ENCODE results near the gene RRAGD.
"Not testable (repeated sequence)": the region's sequence is repeated elsewhere in the genome, so short reads cannot be mapped to it uniquely, and the experiment has no call there.

RRAGD gene

DNA sequence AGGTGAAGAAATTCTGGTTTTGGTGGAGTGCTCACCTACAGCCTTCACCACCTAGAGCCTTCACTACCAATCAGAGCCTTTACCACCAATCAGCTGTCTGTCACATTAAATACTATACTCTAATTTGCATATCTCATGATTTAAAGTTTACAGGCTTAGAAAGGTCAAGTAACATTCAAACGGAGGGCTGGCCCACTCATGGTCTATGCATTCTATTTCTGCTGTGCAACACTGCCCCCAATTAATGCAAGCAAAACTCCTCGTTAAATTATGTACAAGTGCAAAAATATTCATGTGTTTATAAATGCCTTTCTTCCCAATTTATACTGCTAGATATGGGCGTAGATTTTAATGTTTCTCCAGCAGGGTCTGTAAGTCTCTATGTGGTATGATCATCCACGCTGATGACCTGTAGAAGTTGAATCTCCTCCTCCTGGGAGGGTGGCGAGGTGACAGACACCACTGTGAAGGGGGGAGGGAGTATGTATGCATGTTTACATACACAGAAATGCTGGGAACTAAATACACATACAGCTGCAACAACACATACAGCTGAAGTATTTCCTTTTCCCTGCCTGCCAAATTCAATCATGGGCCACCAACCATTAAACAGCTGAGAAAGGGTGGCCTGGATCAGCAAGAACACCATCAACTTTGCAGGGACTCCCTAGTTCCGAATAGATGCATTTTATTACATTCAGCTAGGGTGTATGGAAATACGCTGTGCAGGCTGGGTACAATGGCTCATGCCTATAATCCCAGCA is 13.1 kb downstream of the RRAGD start:
- Mint-ChIP-seq H3K9me3 (no peaks in the 10 kb centered on the region), H3K4me3 (no peak overlapping the region), H3K4me1 (peaks cover 5% of the 10 kb centered on the region), H3K27ac (no peak overlapping the region), H3K36me3 (no peaks in the 10 kb centered on the region)
- ATAC-seq = no peak
- DNase-seq (ENCODE audit: low spot score in 2 of 2) = no peak

GRCh38 chr6:89397884-89398283 is 14.2 kb downstream of the RRAGD start:
- not testable (repeated sequence) for H3K4me1 Mint-ChIP-seq; DNase-seq (ENCODE audit: low spot score in 2 of 2); H3K27ac Mint-ChIP-seq; H3K4me3 Mint-ChIP-seq; H3K9me3 Mint-ChIP-seq; H3K36me3 Mint-ChIP-seq; ATAC-seq

- Mint-ChIP-seq H3K4me1 (no peaks in the 10 kb centered on the region), H3K4me3 (no peak overlapping the region), H3K36me3 (no peaks in the 10 kb centered on the region), H3K27ac (no peak overlapping the region), H3K9me3 (peaks cover 7% of the 10 kb centered on the region)
- ATAC-seq = no peak
- DNase-seq (ENCODE audit: low spot score in 2 of 2) = no peak
These were observed 18.4 kb downstream of the RRAGD start for GRCh38 chr6:89393659-89394058.

GRCh38 chr6:89392823-89393222 is 19.2 kb downstream of the RRAGD start:
- no peak for ATAC-seq
- Mint-ChIP-seq H3K27ac (no peak overlapping the region), H3K9me3 (peaks cover 7% of the 10 kb centered on the region), H3K36me3 (no peaks in the 10 kb centered on the region), H3K4me1 (no peaks in the 10 kb centered on the region), H3K4me3 (no peak overlapping the region)
- DNase-seq (ENCODE audit: low spot score in 2 of 2) = no peak

GRCh38 chr6:89388846-89389245 is 23.2 kb downstream of the RRAGD start:
- no peak overlapping the region for H3K4me3 Mint-ChIP-seq
- no peak overlapping the region for H3K27ac Mint-ChIP-seq
- H3K4me1 Mint-ChIP-seq = peaks cover 6% of the 10 kb centered on the region
- peaks cover 7% of the 10 kb centered on the region for H3K9me3 Mint-ChIP-seq
- H3K36me3 Mint-ChIP-seq = no peaks in the 10 kb centered on the region
- DNase-seq (ENCODE audit: low spot score in 2 of 2) (no peak), ATAC-seq (no peak)

- peaks cover 6% of the 10 kb centered on the region for H3K4me1 Mint-ChIP-seq
- no peak overlapping the region for H3K4me3 Mint-ChIP-seq
- no peaks in the 10 kb centered on the region for H3K9me3 Mint-ChIP-seq
- ATAC-seq = peak; percentile 51
- no peak for DNase-seq (ENCODE audit: low spot score in 2 of 2)
- no peak overlapping the region for H3K27ac Mint-ChIP-seq
- no peaks in the 10 kb centered on the region for H3K36me3 Mint-ChIP-seq
These were observed 24.4 kb downstream of the RRAGD start for GRCh38 chr6:89387516-89388201.

GRCh38 chr6:89386917-89387491 is 25.1 kb downstream of the RRAGD start:
- Mint-ChIP-seq H3K9me3 (no peaks in the 10 kb centered on the region), H3K4me3 (no peak overlapping the region), H3K4me1 (peaks cover 6% of the 10 kb centered on the region), H3K36me3 (no peaks in the 10 kb centered on the region), H3K27ac (no peak overlapping the region)
- no peak for DNase-seq (ENCODE audit: low spot score in 2 of 2)
- no peak for ATAC-seq

- no peaks in the 10 kb centered on the region for H3K36me3 Mint-ChIP-seq
- peaks cover 6% of the 10 kb centered on the region for H3K4me1 Mint-ChIP-seq
- no peak for ATAC-seq
- H3K27ac Mint-ChIP-seq = no peak overlapping the region
- DNase-seq (ENCODE audit: low spot score in 2 of 2) = no peak
- no peak overlapping the region for H3K4me3 Mint-ChIP-seq
- no peaks in the 10 kb centered on the region for H3K9me3 Mint-ChIP-seq
These were observed 26.2 kb downstream of the RRAGD start for GRCh38 chr6:89385846-89386245.

GRCh38 chr6:89385156-89385667 is 26.9 kb downstream of the RRAGD start:
- no peak overlapping the region for H3K4me3 Mint-ChIP-seq
- no peak overlapping the region for H3K27ac Mint-ChIP-seq
- H3K4me1 Mint-ChIP-seq = peaks cover 6% of the 10 kb centered on the region
- no peaks in the 10 kb centered on the region for H3K9me3 Mint-ChIP-seq
- no peak for DNase-seq (ENCODE audit: low spot score in 2 of 2)
- H3K36me3 Mint-ChIP-seq = no peaks in the 10 kb centered on the region
- ATAC-seq = peak; percentile 82

- Mint-ChIP-seq H3K27ac (no peak overlapping the region), H3K36me3 (no peaks in the 10 kb centered on the region), H3K4me1 (peaks cover 11% of the 10 kb centered on the region), H3K9me3 (no peaks in the 10 kb centered on the region), H3K4me3 (no peak overlapping the region)
- ATAC-seq = no peak
- no peak for DNase-seq (ENCODE audit: low spot score in 2 of 2)
These were observed 31.0 kb downstream of the RRAGD start for GRCh38 chr6:89381031-89381430.

GRCh38 chr6:89379281-89379680 is 32.8 kb downstream of the RRAGD start:
- H3K4me3 Mint-ChIP-seq = no peak overlapping the region

GRCh38 chr6:89378628-89379027 is 33.4 kb downstream of the RRAGD start:
- no peaks in the 10 kb centered on the region for H3K9me3 Mint-ChIP-seq
- DNase-seq (ENCODE audit: low spot score in 2 of 2) = no peak
- H3K4me1 Mint-ChIP-seq = peaks cover 14% of the 10 kb centered on the region
- no peak for ATAC-seq
- no peak overlapping the region for H3K4me3 Mint-ChIP-seq
- H3K27ac Mint-ChIP-seq = no peak overlapping the region
- H3K36me3 Mint-ChIP-seq = no peaks in the 10 kb centered on the region

More at GRCh38 chr6:89379281-89379680, 32.8 kb downstream of the RRAGD start:
- no peak for ATAC-seq
- DNase-seq (ENCODE audit: low spot score in 2 of 2) = no peak
- Mint-ChIP-seq H3K4me1 (peaks cover 14% of the 10 kb centered on the region), H3K9me3 (no peaks in the 10 kb centered on the region), H3K36me3 (no peaks in the 10 kb centered on the region), H3K27ac (no peak overlapping the region)

DNA sequence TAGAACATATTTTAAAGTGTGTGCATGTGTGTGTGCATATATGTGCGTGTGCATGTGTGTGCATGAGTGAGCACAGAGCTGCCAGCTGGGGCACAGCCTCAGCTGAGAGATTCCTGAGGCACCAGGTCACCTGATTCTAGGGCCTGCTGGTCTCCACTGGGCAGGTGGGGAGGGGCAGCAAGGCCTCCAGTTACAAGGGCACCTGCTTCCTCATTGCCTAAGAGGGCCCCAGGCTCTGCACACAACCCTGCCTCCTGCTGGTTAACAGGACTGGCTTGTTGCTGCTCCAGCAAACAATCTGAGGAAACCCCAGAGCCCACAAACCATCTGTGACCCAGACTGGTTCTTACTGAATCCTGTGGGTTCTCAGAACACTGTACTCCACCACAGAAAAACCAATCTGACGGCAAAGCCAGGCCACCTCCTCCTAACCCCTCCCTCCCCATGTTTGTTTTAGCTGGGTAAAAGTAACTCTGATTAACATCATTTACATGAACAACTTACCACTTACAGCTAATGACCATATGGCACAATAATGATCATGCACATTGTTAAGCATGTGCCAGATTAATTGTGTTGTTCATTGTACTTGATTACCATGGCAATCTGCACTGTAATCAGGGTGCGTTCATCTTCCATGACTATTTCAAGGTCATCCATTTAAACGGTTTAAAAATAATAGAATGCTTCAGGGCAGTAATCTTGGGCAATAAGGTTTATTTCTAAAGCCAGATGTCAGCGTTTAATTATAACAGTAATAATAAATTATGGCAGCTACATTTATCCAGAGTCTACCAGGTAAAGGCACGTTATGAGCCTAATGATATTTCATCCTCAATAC is 36.4 kb downstream of the RRAGD start:
- no peak overlapping the region for H3K4me3 Mint-ChIP-seq
- ATAC-seq = peak; percentile 97
- H3K4me1 Mint-ChIP-seq = peaks cover 23% of the 10 kb centered on the region
- no peaks in the 10 kb centered on the region for H3K36me3 Mint-ChIP-seq
- no peaks in the 10 kb centered on the region for H3K9me3 Mint-ChIP-seq
- peak; percentile 26 to 84 for DNase-seq (ENCODE audit: low spot score in 2 of 2)
- H3K27ac Mint-ChIP-seq = no peak overlapping the region

DNA sequence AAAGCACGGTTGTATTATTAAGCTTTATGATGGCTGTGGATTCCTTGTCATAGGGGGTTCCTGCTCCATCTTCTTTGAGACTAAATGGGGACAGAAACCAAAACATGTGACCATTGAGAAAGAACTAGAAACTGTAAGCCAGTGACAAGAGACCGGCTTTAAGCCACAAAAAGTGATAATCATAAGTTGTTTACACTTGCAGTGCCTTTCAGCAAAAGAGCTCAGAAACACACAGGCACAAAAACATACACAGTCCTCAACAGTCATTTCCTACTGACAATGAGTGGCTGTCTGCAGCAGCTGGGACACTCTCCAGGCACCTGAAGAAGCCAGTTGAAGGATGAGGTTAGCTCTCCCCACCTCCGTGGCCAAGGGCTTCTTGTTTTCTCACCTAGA is 39.6 kb downstream of the RRAGD start:
- Mint-ChIP-seq H3K36me3 (no peaks in the 10 kb centered on the region), H3K4me3 (no peak overlapping the region), H3K27ac (no peak overlapping the region), H3K4me1 (peaks cover 23% of the 10 kb centered on the region), H3K9me3 (no peaks in the 10 kb centered on the region)
- ATAC-seq (peak; percentile 44), DNase-seq (ENCODE audit: low spot score in 2 of 2) (no peak)

All from stimulated activated effector memory CD8-positive, alpha-beta T cell treated with anti-CD3 and anti-CD28 coated beads, Interleukin-12 subunit alpha, Interleukin-12 subunit beta, amount 100 ng/mL, for 72 hours (primary cell).